GM18870 (cell line): ENCODE results near the gene MAGEE2.
"Not testable (repeated sequence)": the region's sequence is repeated elsewhere in the genome, so short reads cannot be mapped to it uniquely, and the experiment has no call there.

Source experiments
- ATAC-seq: cut with Tn5 transposase; IDR thresholded peaks from one replicate; pipeline ENCODE4 v1.9.1; 2021; ENCODE audit warnings: moderate library complexity; ENCODE audit not compliant: unreplicated experiment

Gene MAGEE2, protein sequence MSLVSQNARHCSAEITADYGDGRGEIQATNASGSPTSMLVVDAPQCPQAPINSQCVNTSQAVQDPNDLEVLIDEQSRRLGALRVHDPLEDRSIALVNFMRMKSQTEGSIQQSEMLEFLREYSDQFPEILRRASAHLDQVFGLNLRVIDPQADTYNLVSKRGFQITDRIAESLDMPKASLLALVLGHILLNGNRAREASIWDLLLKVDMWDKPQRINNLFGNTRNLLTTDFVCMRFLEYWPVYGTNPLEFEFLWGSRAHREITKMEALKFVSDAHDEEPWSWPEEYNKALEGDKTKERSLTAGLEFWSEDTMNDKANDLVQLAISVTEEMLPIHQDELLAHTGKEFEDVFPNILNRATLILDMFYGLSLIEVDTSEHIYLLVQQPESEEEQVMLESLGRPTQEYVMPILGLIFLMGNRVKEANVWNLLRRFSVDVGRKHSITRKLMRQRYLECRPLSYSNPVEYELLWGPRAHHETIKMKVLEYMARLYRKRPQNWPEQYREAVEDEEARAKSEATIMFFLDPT

DNA sequence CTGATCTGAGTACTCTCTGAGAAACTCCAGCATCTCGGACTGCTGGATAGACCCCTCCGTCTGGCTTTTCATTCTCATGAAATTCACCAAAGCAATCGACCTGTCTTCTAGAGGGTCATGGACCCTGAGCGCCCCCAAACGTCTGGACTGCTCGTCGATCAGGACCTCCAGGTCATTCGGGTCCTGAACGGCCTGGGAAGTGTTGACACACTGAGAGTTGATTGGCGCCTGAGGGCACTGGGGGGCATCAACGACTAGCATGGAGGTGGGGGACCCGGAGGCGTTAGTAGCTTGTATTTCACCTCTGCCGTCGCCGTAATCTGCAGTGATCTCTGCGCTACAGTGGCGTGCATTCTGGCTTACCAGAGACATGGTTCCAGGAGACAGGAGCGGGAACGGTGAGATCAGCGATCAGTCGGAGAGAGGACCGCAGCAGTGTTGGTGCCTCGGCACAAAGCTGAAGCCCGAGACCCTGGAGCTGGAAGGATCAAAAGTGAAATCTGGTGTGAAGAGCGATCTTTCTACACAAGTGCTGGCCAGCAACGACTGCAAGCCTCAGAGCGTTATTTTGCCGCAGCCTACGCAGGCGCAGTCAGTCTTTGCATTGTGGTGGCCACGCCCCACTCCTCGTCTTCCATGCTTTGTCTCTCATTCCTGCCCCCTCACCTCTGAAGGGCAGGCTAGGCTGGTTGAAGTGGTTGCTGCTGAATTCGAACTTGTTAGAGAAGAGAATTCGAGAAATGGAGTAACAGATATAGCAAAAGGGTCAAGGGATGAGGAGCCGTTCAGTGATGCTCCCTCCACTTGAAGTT lies at the start of gene MAGEE2:
MAGEE2 (minus strand) TSS at position 575 of the 812 bp plus-strand sequence; CDS start at position 372, 203 bp downstream.
- no peak for ATAC-seq

DNA sequence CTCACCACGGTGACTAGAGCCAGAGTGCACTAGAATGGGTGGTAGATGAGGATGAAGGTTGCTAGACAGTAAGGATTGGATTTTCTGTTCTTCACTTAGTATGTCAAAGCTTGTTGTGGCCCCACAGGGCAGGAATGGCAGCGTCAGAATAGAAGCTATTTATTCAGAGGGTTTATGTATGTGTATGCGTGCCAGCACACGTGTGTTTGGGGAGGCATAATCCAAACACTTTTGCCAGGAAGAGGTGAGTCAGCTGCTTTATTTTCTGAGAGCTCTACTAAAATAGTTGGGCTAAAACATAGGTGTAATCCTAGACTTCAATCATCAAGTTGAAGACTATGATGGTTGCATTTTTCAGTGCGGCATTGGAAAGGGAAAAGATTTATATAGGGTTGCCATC lies 1.2 kb upstream of the MAGEE2 start:
- ATAC-seq, result no peak

DNA sequence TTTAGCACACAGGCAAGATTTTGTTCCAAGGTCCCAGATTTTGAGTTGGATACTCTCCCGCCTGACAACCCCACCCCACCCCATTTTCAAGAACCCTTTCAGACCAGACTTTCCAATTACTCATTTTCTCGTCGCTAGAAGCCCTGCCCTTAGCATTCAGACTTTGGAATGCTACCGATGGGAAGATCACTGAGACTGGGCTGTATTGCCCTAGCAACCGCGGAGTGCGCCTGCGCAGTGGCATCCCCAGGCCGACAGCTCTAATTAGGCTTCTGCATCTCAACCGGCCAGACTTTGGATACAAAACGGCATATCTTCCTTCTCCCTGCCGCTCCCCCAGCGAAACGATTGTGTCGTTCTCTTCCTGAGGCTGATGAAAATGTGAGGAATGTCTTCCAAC lies 3.4 kb downstream of the MAGEE2 start:
- ATAC-seq, result no peak

DNA sequence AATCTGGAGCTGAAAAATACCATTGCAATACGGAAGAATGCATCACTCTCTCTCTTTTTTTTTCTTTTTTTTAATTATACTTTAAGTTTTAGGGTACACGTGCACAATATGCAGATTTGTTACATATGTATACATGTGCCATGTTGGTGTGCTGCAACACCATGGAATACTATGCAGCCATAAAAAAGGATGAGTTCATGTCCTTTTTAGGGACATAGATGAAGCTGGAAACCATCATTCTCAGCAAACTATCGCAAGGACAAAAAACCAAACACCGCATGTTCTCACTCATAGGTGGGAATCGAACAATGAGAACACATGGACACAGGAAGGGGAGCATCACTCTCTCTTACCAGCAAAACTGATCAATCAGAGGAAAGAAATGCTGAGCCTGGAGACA lies 17.0 kb downstream of the MAGEE2 start:
- not testable (repeated sequence) for ATAC-seq

DNA sequence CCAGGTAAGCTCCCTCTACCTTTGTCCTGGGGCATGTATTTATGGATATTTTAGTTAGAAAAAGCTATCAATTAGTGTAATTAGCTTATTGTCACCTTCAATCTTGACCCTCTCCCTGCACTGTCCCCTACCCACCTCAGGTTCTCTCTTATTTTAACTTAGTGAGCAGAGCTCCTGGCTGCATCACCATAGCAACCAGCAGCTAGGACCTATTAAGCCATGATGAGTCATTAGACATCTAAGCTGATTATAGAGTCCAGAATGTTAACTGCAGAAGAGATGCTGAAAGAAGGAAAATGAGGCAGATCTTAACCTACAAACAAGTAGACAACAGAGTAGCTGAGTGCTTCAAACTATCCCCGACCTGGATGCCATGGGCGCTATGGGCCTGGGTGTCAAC lies 36.6 kb downstream of the MAGEE2 start:
- no peak for ATAC-seq

DNA sequence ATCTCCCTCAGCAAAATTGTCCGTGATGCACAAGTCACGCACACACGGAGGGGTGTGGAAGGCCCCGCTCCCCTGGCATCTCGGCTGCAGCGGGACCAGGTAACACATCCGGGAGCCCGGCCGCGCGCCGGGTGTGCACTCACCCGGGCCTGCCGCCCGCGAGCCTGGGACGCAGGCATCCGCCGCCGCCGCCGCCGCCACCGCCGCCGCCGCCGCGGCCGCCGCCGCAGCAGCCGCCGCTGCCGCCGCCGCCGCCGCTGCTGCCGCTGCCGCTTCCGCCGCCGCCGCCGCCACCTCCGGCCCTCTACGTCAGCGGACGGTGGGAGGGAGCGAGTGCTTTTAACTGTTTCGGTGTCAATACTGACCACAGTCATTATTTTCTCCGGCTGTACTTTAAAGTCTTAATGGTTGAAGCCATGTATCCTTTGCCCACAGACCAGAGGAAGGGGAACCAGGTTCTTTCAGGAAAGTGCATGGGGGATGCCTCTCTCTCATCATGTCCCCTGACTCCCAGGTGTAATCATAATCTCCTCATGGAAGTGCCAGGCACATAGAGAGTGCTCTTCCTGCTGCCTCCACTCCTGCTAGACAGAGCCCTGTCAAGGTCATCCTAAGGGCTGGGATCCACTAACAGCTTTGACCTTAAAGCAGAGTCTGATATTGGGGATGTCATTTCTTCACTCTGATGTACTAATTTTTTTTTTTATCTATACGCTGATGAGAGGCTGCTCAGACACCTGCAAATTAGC lies 38.0 kb downstream of the MAGEE2 start:
- ATAC-seq, result peak; percentile 63
